GM23338 (cell line): ENCODE results near the gene METTL26. TPM values are rescaled to one million over a fixed set of nuclear protein-coding genes. Genes with fewer than 3 reads are reported as not detected.

Experiments used
- ATAC-seq: fragments of 200-7000 bp; cut with Tn5 transposase; 3 replicates; pipeline ENCODE4 v1.9.1; 2020
- DNase-seq: peaks from one replicate; pipeline ENCODE4 v3.0.0-alpha.2; 2015; ENCODE audit warnings: low spot score
- H2AFZ ChIP-seq: fragments of 200-600 bp; sonication (generic); 2 replicates; pipeline ENCODE4 v1.8.0; 2016; ENCODE audit warnings: antibody characterized with exemption, mild to moderate bottlenecking, moderate library complexity
- H3F3A ChIP-seq: fragments of 200-600 bp; sonication (generic); replicated peaks from 2 replicates; pipeline ENCODE4 v1.8.0; 2017; ENCODE audit warnings: antibody characterized with exemption, mixed run types, low read depth
- H3K27ac ChIP-seq: fragments of 200-600 bp; sonication (generic); 2 replicates; pipeline ENCODE4 v1.6.1; 2016; ENCODE audit warnings: low read depth
- H3K27me3 ChIP-seq: fragments of 200-600 bp; sonication (generic); 2 replicates; pipeline ENCODE4 v1.8.0; 2016; ENCODE audit warnings: mild to moderate bottlenecking, mixed run types, moderate library complexity; ENCODE audit not compliant: insufficient read depth
- H3K36me3 ChIP-seq: fragments of 200-600 bp; sonication (generic); 2 replicates; pipeline ENCODE4 v1.8.0; 2016; ENCODE audit warnings: mild to moderate bottlenecking; ENCODE audit not compliant: insufficient read depth
- H3K4me1 ChIP-seq: fragments of 200-600 bp; sonication (generic); 2 replicates; pipeline ENCODE4 v1.8.0; 2016; ENCODE audit warnings: mild to moderate bottlenecking, moderate library complexity; ENCODE audit not compliant: insufficient read depth
- H3K4me2 ChIP-seq: fragments of 200-600 bp; sonication (generic); 2 replicates; pipeline ENCODE4 v1.7.1; 2017; ENCODE audit warnings: mixed run types
- H3K4me3 ChIP-seq: fragments of 200-600 bp; sonication (generic); 2 replicates; pipeline ENCODE4 v1.6.1; 2016; ENCODE audit warnings: mixed run types
- H3K79me2 ChIP-seq: fragments of 200-600 bp; sonication (generic); replicated peaks from 2 replicates; pipeline ENCODE4 v1.8.0; 2017; ENCODE audit warnings: mild to moderate bottlenecking; ENCODE audit not compliant: insufficient read depth
- H3K9me2 ChIP-seq: fragments of 200-600 bp; sonication (generic); 2 replicates; pipeline ENCODE4 v1.8.0; 2017; ENCODE audit not compliant: insufficient read depth
- H4K20me1 ChIP-seq: fragments of 200-600 bp; sonication (generic); replicated peaks from 2 replicates; pipeline ENCODE4 v1.8.0; 2017; ENCODE audit warnings: mild to moderate bottlenecking; ENCODE audit not compliant: insufficient read depth
- H3K27ac Mint-ChIP-seq: 2 replicates; pipeline ENCODE4 v1.8.0; 2020; ENCODE audit warnings: inconsistent platforms, mild to moderate bottlenecking, moderate library complexity, mixed read lengths
- H3K27me3 Mint-ChIP-seq: 3 replicates; pipeline ENCODE4 v1.8.0; 2022; ENCODE audit warnings: low read depth, mild to moderate bottlenecking, moderate library complexity, mixed read lengths, inconsistent platforms; ENCODE audit not compliant: insufficient read depth, poor library complexity
- H3K36me3 Mint-ChIP-seq: 3 replicates; pipeline ENCODE4 v1.8.0; 2021; ENCODE audit warnings: low read depth, mild to moderate bottlenecking, inconsistent platforms, moderate library complexity, mixed read lengths
- H3K4me1 Mint-ChIP-seq: 3 replicates; pipeline ENCODE4 v1.8.0; 2020; ENCODE audit warnings: mild to moderate bottlenecking, inconsistent platforms, mixed read lengths
- H3K4me3 Mint-ChIP-seq: 3 replicates; pipeline ENCODE4 v1.8.0; 2021; ENCODE audit warnings: moderate library complexity, mild to moderate bottlenecking, inconsistent platforms, mixed read lengths
- H3K9me3 Mint-ChIP-seq: 3 replicates; pipeline ENCODE4 v1.8.0; 2020; ENCODE audit warnings: moderate library complexity, mild to moderate bottlenecking, inconsistent platforms, mixed read lengths
- CREB1 ChIP-seq: fragments of 250-450 bp; sonication (Bioruptor Pico); IDR thresholded peaks from 2 replicates; pipeline ENCODE4 v1.5.0; 2020; ENCODE audit warnings: low read depth, mild to moderate bottlenecking, moderate library complexity
- EZH2 ChIP-seq: fragments of 200-600 bp; sonication (generic); IDR thresholded peaks from one replicate; pipeline ENCODE4 v1.8.0; 2017; ENCODE audit warnings: antibody characterized with exemption, mild to moderate bottlenecking, low read depth; ENCODE audit not compliant: unreplicated experiment
- EZH2phosphoT487 ChIP-seq: fragments of 200-600 bp; sonication (generic); IDR thresholded peaks from one replicate; pipeline ENCODE4 v1.8.1; 2018; ENCODE audit warnings: antibody characterized with exemption; ENCODE audit not compliant: unreplicated experiment
- JUNB ChIP-seq: IDR thresholded peaks from one replicate; pipeline ENCODE4 v1.6.1; 2016; ENCODE audit warnings: antibody characterized with exemption; ENCODE audit not compliant: unreplicated experiment
- NANOG ChIP-seq: IDR thresholded peaks from 2 replicates; pipeline ENCODE4 v1.6.1; 2016; ENCODE audit warnings: antibody characterized with exemption, borderline replicate concordance
- POLR2AphosphoS5 ChIP-seq: IDR thresholded peaks from 2 replicates; pipeline ENCODE4 v1.6.1; 2016; ENCODE audit warnings: antibody characterized with exemption, low read depth
- STAT1 ChIP-seq: IDR thresholded peaks from one replicate; pipeline ENCODE4 v1.6.1; 2016; ENCODE audit warnings: antibody characterized with exemption; ENCODE audit not compliant: unreplicated experiment
- ZNF114 ChIP-seq: fragments of 250-450 bp; sonication (Bioruptor Pico); IDR thresholded peaks from 2 replicates; pipeline ENCODE4 v1.5.0; 2020; ENCODE audit warnings: mild to moderate bottlenecking, moderate library complexity
- ZNF331 ChIP-seq: fragments of 250-450 bp; sonication (Bioruptor Pico); IDR thresholded peaks from 2 replicates; pipeline ENCODE4 v1.5.0; 2020; ENCODE audit warnings: low read depth, mild to moderate bottlenecking, moderate library complexity
- polyA plus RNA-seq: library from polyadenylated mRNA; unstranded; fragments of >200 nt; fragmentation: Nextera tagmentation; extraction: Ambion mirVana; gene quantifications from 2 replicates; pipeline ENCODE4 v1.2.1, GENCODE V29; 2016
- total RNA-seq: library from RNA; depleted of rRNA; stranded (reverse); fragments of >200 nt; shearing (Covaris generic); gene quantifications from 2 replicates; pipeline ENCODE4 v1.2.3, GENCODE V29; 2014
- TF ChIP-seq, protein P1 (sequence below): IDR thresholded peaks from one replicate; pipeline ENCODE4 v1.6.1; 2018; ENCODE audit warnings: antibody characterized with exemption; ENCODE audit not compliant: unreplicated experiment
- TF ChIP-seq, protein P2 (sequence below): fragments of 250-450 bp; sonication (Bioruptor Pico); IDR thresholded peaks from 2 replicates; pipeline ENCODE4 v1.5.0; 2020; ENCODE audit warnings: mild to moderate bottlenecking, moderate library complexity
- TF ChIP-seq, protein P3 (sequence below): IDR thresholded peaks from 2 replicates; pipeline ENCODE4 v1.6.1; 2016; ENCODE audit warnings: antibody characterized with exemption

Gene METTL26
- total and polyA plus RNA-seq, 2 experiments from 2014 or later = 153 to 223 TPM

- Mint-ChIP-seq H3K9me3 (no peaks in the 10 kb centered on the region), H3K4me3 (no peak overlapping the region), H3K27me3 (peaks cover 2% of the 10 kb centered on the region), H3K36me3 (no peaks in the 10 kb centered on the region; the same call in 2 of the 3 replicates), H3K4me1 (no peaks in the 10 kb centered on the region), H3K27ac (no peak overlapping the region)
- ATAC-seq (no peak), DNase-seq (no peak)
- Histone ChIP-seq H3K27me3 (no peaks in the 10 kb centered on the region), H3K4me2 (no peak overlapping the region), H4K20me1 (no peaks in the 10 kb centered on the region), H2AFZ (no peak overlapping the region), H3K4me1 (no peaks in the 10 kb centered on the region), H3K27ac (no peak overlapping the region), H3F3A (0 out of 2 replicates have a peak, but pooled peaks cover 2% of the 10 kb centered on the region), H3K36me3 (no peaks in the 10 kb centered on the region), H3K79me2 (no peaks in the 10 kb centered on the region), H3K9me2 (no peaks in the 10 kb centered on the region), H3K4me3 (no peak overlapping the region)
- TF ChIP-seq ZNF331 (CRISPR knock-in tag) = no peak
Measured at GRCh38 chr16:657487-657886, 21.4 kb upstream of the METTL26 start.

GRCh38 chr16:654034-654433, 17.9 kb upstream of the METTL26 start:
- Histone ChIP-seq H3K27me3 (no peaks in the 10 kb centered on the region), H4K20me1 (no peaks in the 10 kb centered on the region), H3K4me2 (no peak overlapping the region), H2AFZ (no peak overlapping the region), H3K9me2 (no peaks in the 10 kb centered on the region), H3K79me2 (no peaks in the 10 kb centered on the region), H3K27ac (no peak overlapping the region), H3K4me3 (no peak overlapping the region), H3F3A (0 out of 2 replicates have a peak, but pooled peaks cover 2% of the 10 kb centered on the region), H3K4me1 (no peaks in the 10 kb centered on the region; the same call in 1 of the 2 replicates), H3K36me3 (no peaks in the 10 kb centered on the region)
- no peak for ATAC-seq
- H3K27ac Mint-ChIP-seq = no peak overlapping the region
- H3K4me3 Mint-ChIP-seq = no peak overlapping the region
- H3K9me3 Mint-ChIP-seq = no peaks in the 10 kb centered on the region
- H3K27me3 Mint-ChIP-seq = peaks cover 2% of the 10 kb centered on the region
- no peaks in the 10 kb centered on the region for H3K4me1 Mint-ChIP-seq
- no peaks in the 10 kb centered on the region; the same call in 2 of the 3 replicates for H3K36me3 Mint-ChIP-seq
- no peak for DNase-seq
- TF ChIP-seq ZNF331 (CRISPR knock-in tag) (no peak), NANOG (no peak), CREB1 (no peak), STAT1 (no peak), POLR2AphosphoS5 (no peak), JUNB (no peak), EZH2 (no peak), EZH2phosphoT487 (no peak), ZNF114 (CRISPR knock-in tag) (no peak)
- TF ChIP-seq, protein P1, sequence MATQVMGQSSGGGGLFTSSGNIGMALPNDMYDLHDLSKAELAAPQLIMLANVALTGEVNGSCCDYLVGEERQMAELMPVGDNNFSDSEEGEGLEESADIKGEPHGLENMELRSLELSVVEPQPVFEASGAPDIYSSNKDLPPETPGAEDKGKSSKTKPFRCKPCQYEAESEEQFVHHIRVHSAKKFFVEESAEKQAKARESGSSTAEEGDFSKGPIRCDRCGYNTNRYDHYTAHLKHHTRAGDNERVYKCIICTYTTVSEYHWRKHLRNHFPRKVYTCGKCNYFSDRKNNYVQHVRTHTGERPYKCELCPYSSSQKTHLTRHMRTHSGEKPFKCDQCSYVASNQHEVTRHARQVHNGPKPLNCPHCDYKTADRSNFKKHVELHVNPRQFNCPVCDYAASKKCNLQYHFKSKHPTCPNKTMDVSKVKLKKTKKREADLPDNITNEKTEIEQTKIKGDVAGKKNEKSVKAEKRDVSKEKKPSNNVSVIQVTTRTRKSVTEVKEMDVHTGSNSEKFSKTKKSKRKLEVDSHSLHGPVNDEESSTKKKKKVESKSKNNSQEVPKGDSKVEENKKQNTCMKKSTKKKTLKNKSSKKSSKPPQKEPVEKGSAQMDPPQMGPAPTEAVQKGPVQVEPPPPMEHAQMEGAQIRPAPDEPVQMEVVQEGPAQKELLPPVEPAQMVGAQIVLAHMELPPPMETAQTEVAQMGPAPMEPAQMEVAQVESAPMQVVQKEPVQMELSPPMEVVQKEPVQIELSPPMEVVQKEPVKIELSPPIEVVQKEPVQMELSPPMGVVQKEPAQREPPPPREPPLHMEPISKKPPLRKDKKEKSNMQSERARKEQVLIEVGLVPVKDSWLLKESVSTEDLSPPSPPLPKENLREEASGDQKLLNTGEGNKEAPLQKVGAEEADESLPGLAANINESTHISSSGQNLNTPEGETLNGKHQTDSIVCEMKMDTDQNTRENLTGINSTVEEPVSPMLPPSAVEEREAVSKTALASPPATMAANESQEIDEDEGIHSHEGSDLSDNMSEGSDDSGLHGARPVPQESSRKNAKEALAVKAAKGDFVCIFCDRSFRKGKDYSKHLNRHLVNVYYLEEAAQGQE = no peak
- TF ChIP-seq, protein P2, sequence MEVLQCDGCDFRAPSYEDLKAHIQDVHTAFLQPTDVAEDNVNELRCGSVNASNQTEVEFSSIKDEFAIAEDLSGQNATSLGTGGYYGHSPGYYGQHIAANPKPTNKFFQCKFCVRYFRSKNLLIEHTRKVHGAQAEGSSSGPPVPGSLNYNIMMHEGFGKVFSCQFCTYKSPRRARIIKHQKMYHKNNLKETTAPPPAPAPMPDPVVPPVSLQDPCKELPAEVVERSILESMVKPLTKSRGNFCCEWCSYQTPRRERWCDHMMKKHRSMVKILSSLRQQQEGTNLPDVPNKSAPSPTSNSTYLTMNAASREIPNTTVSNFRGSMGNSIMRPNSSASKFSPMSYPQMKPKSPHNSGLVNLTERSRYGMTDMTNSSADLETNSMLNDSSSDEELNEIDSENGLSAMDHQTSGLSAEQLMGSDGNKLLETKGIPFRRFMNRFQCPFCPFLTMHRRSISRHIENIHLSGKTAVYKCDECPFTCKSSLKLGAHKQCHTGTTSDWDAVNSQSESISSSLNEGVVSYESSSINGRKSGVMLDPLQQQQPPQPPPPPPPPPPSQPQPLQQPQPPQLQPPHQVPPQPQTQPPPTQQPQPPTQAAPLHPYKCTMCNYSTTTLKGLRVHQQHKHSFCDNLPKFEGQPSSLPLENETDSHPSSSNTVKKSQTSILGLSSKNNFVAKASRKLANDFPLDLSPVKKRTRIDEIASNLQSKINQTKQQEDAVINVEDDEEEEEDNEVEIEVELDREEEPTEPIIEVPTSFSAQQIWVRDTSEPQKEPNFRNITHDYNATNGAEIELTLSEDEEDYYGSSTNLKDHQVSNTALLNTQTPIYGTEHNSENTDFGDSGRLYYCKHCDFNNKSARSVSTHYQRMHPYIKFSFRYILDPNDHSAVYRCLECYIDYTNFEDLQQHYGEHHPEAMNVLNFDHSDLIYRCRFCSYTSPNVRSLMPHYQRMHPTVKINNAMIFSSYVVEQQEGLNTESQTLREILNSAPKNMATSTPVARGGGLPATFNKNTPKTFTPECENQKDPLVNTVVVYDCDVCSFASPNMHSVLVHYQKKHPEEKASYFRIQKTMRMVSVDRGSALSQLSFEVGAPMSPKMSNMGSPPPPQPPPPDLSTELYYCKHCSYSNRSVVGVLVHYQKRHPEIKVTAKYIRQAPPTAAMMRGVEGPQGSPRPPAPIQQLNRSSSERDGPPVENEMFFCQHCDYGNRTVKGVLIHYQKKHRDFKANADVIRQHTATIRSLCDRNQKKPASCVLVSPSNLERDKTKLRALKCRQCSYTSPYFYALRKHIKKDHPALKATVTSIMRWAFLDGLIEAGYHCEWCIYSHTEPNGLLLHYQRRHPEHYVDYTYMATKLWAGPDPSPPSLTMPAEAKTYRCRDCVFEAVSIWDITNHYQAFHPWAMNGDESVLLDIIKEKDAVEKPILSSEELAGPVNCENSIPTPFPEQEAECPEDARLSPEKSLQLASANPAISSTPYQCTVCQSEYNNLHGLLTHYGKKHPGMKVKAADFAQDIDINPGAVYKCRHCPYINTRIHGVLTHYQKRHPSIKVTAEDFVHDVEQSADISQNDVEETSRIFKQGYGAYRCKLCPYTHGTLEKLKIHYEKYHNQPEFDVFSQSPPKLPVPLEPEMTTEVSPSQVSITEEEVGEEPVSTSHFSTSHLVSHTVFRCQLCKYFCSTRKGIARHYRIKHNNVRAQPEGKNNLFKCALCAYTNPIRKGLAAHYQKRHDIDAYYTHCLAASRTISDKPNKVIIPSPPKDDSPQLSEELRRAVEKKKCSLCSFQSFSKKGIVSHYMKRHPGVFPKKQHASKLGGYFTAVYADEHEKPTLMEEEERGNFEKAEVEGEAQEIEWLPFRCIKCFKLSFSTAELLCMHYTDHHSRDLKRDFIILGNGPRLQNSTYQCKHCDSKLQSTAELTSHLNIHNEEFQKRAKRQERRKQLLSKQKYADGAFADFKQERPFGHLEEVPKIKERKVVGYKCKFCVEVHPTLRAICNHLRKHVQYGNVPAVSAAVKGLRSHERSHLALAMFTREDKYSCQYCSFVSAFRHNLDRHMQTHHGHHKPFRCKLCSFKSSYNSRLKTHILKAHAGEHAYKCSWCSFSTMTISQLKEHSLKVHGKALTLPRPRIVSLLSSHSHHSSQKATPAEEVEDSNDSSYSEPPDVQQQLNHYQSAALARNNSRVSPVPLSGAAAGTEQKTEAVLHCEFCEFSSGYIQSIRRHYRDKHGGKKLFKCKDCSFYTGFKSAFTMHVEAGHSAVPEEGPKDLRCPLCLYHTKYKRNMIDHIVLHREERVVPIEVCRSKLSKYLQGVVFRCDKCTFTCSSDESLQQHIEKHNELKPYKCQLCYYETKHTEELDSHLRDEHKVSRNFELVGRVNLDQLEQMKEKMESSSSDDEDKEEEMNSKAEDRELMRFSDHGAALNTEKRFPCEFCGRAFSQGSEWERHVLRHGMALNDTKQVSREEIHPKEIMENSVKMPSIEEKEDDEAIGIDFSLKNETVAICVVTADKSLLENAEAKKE (CRISPR knock-in tag) = no peak
- TF ChIP-seq, protein P3, sequence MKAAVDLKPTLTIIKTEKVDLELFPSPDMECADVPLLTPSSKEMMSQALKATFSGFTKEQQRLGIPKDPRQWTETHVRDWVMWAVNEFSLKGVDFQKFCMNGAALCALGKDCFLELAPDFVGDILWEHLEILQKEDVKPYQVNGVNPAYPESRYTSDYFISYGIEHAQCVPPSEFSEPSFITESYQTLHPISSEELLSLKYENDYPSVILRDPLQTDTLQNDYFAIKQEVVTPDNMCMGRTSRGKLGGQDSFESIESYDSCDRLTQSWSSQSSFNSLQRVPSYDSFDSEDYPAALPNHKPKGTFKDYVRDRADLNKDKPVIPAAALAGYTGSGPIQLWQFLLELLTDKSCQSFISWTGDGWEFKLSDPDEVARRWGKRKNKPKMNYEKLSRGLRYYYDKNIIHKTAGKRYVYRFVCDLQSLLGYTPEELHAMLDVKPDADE = no peak
